Ishikawa (cell line): ENCODE data around the gene NCKAP1.

Experiments used
- CEBPB ChIP-seq: IDR thresholded peaks from 2 replicates; pipeline ENCODE4 v1.6.1; 2012
- CREB1 ChIP-seq: IDR thresholded peaks from 2 replicates; pipeline ENCODE4 v1.6.1; 2012; ENCODE audit warnings: low read depth
- EP300 ChIP-seq: IDR thresholded peaks from 2 replicates; pipeline ENCODE4 v1.6.1; 2012; ENCODE audit warnings: borderline replicate concordance
- NFIC ChIP-seq: IDR thresholded peaks from 2 replicates; pipeline ENCODE4 v1.6.1; 2012
- REST ChIP-seq: IDR thresholded peaks from 2 replicates; pipeline ENCODE4 v1.6.1; 2012; ENCODE audit warnings: low read depth, mild to moderate bottlenecking
- TAF1 ChIP-seq: IDR thresholded peaks from 2 replicates; pipeline ENCODE4 v1.6.1; 2012; ENCODE audit warnings: low read depth, mild to moderate bottlenecking
- TEAD4 ChIP-seq: IDR thresholded peaks from 2 replicates; pipeline ENCODE4 v1.6.1; 2012
- YY1 ChIP-seq: IDR thresholded peaks from 2 replicates; pipeline ENCODE4 v1.6.1; 2012; ENCODE audit warnings: low read depth

DNA sequence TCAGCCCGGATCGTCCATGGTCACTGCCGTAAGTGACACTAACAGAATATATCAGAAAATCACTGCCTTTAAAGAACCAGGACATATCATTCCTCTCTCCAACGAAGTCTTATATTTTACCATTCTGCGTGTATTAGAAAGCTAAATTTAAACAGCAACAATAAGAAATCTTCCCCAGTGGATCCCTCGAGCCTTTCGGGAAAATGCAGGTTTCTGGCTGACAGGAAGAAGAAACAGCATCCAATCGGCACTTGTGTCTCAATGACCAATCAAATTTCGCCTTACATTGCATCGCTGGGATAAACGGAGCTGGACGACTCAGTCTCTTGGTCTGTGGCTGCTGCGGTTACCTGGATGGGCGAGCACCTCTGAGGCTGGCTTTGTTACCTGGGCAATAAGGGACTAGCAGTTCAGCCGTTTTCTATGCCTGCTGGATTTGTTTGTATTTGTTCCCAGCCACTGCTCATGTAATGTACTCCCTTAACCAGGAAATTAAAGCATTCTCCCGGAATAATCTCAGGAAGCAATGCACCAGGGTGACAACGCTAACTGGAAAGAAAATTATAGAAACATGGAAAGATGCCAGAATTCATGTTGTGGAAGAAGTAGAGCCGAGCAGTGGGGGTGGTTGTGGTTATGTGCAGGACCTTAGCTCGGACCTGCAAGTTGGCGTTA, 40.3 kb upstream of the NCKAP1 start, which contains the start of gene DUSP19:
- TF ChIP-seq CREB1: no peak
- no peak for TF ChIP-seq REST
- TF ChIP-seq TAF1: peak; percentile 84
- TF ChIP-seq CEBPB: no peak
- no peak for TF ChIP-seq TEAD4
- TF ChIP-seq YY1: no peak
- TF ChIP-seq NFIC: peak; percentile 74
- no peak for TF ChIP-seq EP300
